Activated naive CD4-positive, alpha-beta T cell treated with anti-CD3 and anti-CD28 coated beads, Interleukin-2, amount 10 ng/mL, durations not matched to agents 7 days and 5 days (primary cell): ENCODE results near the gene INF2.

Experiments
- CTCF ChIA-PET: fragments of 350-600 bp; sonication (Branson Sonifier 250); formaldehyde crosslinking; loops from one replicate; lab custom pipeline; 2021; ENCODE audit warnings: antibody characterized with exemption; lab: Charles Lee
- DNase-seq: peaks from one replicate; pipeline ENCODE4 v3.0.0-alpha.2; 2020
- H3K27ac Mint-ChIP-seq: one replicate; pipeline ENCODE4 v1.8.0; 2021; ENCODE audit warnings: mild to moderate bottlenecking, moderate library complexity, mixed read lengths
- H3K27me3 Mint-ChIP-seq: one replicate; pipeline ENCODE4 v1.8.0; 2021; ENCODE audit warnings: mild to moderate bottlenecking, mixed read lengths
- H3K36me3 Mint-ChIP-seq: one replicate; pipeline ENCODE4 v1.8.0; 2021; ENCODE audit warnings: mixed read lengths
- H3K4me1 Mint-ChIP-seq: one replicate; pipeline ENCODE4 v1.8.0; 2021; ENCODE audit warnings: mixed read lengths
- H3K4me3 Mint-ChIP-seq: one replicate; pipeline ENCODE4 v1.8.0; 2021; ENCODE audit warnings: mild to moderate bottlenecking, moderate library complexity, mixed read lengths
- H3K9me3 Mint-ChIP-seq: one replicate; pipeline ENCODE4 v1.8.0; 2021; ENCODE audit warnings: mixed read lengths

INF2 gene

GRCh38 chr14:104689109-104689880 lies at the start of gene INF2:
Gene INF2, plus strand, starts transcription at chr14:104689618. Its CDS starts 11,748 bp downstream, at chr14:104701366.
- Mint-ChIP-seq H3K4me1 (peaks cover 75% of the 10 kb centered on the region), H3K27me3 (peaks cover 25% of the 10 kb centered on the region), H3K36me3 (peaks cover 13% of the 10 kb centered on the region), H3K9me3 (no peaks in the 10 kb centered on the region), H3K27ac (peak within 1 kb of the TSS; percentile 24), H3K4me3 (peak within 1 kb of the TSS; percentile 84)
- peak; percentile 71 for DNase-seq
- CTCF ChIA-PET, result interaction anchor here (1.2 kb wide), 1 partner anchor 22 kb away, joined by 3 read pairs; no protein-coding TSS in a partner anchor

- CTCF ChIA-PET, result no interaction called here
Observed at GRCh38 chr14:104639885-104640548, 49.4 kb upstream of the INF2 start.

GRCh38 chr14:104640681-104641080 lies 48.7 kb upstream of the INF2 start:
- peaks cover 5% of the 10 kb centered on the region for H3K9me3 Mint-ChIP-seq
- CTCF ChIA-PET, result no interaction called here
- H3K4me1 Mint-ChIP-seq, result peaks cover 4% of the 10 kb centered on the region
- H3K27ac Mint-ChIP-seq, result no peak overlapping the region
- no peak overlapping the region for H3K4me3 Mint-ChIP-seq
- DNase-seq, result no peak
- H3K36me3 Mint-ChIP-seq, result no peaks in the 10 kb centered on the region
- peaks cover 30% of the 10 kb centered on the region for H3K27me3 Mint-ChIP-seq

More at GRCh38 chr14:104639885-104640548, 49.4 kb upstream of the INF2 start:
- Mint-ChIP-seq H3K27me3 (peaks cover 30% of the 10 kb centered on the region), H3K36me3 (no peaks in the 10 kb centered on the region), H3K4me1 (peaks cover 4% of the 10 kb centered on the region), H3K27ac (no peak overlapping the region), H3K4me3 (no peak overlapping the region), H3K9me3 (peaks cover under 1% of the 10 kb centered on the region)
- DNase-seq, result peak; percentile 64

- no peak overlapping the region for H3K4me3 Mint-ChIP-seq
- H3K9me3 Mint-ChIP-seq, result peaks cover 5% of the 10 kb centered on the region
- CTCF ChIA-PET, result no interaction called here
- peaks cover 4% of the 10 kb centered on the region for H3K4me1 Mint-ChIP-seq
- H3K27me3 Mint-ChIP-seq, result peaks cover 34% of the 10 kb centered on the region
- no peaks in the 10 kb centered on the region for H3K36me3 Mint-ChIP-seq
- no peak overlapping the region for H3K27ac Mint-ChIP-seq
- no peak for DNase-seq
Observed at GRCh38 chr14:104641753-104642539, 47.5 kb upstream of the INF2 start.

- Mint-ChIP-seq H3K27ac (no peak overlapping the region), H3K9me3 (peaks cover 5% of the 10 kb centered on the region), H3K4me1 (peaks cover 4% of the 10 kb centered on the region), H3K36me3 (no peaks in the 10 kb centered on the region), H3K27me3 (peaks cover 34% of the 10 kb centered on the region), H3K4me3 (no peak overlapping the region)
- CTCF ChIA-PET, result no interaction called here
- no peak for DNase-seq
Observed at GRCh38 chr14:104642540-104642868, 46.9 kb upstream of the INF2 start.

- peaks cover 4% of the 10 kb centered on the region for H3K4me1 Mint-ChIP-seq
- peaks cover 5% of the 10 kb centered on the region for H3K9me3 Mint-ChIP-seq
- no peak for DNase-seq
- no peak overlapping the region for H3K4me3 Mint-ChIP-seq
- H3K27me3 Mint-ChIP-seq, result peaks cover 34% of the 10 kb centered on the region
- CTCF ChIA-PET, result no interaction called here
- H3K27ac Mint-ChIP-seq, result no peak overlapping the region
- no peaks in the 10 kb centered on the region for H3K36me3 Mint-ChIP-seq
Observed at GRCh38 chr14:104643306-104643705, 46.1 kb upstream of the INF2 start.

- Mint-ChIP-seq H3K36me3 (no peaks in the 10 kb centered on the region), H3K27ac (no peak overlapping the region)
- CTCF ChIA-PET, result no interaction called here
Observed at GRCh38 chr14:104644091-104644635, 45.3 kb upstream of the INF2 start.

GRCh38 chr14:104644656-104645378 lies 44.6 kb upstream of the INF2 start:
- no peaks in the 10 kb centered on the region for H3K36me3 Mint-ChIP-seq
- CTCF ChIA-PET, result no interaction called here
- H3K4me1 Mint-ChIP-seq, result peaks cover 4% of the 10 kb centered on the region
- peaks cover 35% of the 10 kb centered on the region for H3K27me3 Mint-ChIP-seq
- peaks cover 5% of the 10 kb centered on the region for H3K9me3 Mint-ChIP-seq
- no peak overlapping the region for H3K27ac Mint-ChIP-seq
- DNase-seq, result no peak
- H3K4me3 Mint-ChIP-seq, result no peak overlapping the region

More at GRCh38 chr14:104644091-104644635, 45.3 kb upstream of the INF2 start:
- H3K9me3 Mint-ChIP-seq, result peaks cover 5% of the 10 kb centered on the region
- no peak overlapping the region for H3K4me3 Mint-ChIP-seq
- DNase-seq, result no peak
- peaks cover 4% of the 10 kb centered on the region for H3K4me1 Mint-ChIP-seq
- peaks cover 34% of the 10 kb centered on the region for H3K27me3 Mint-ChIP-seq

GRCh38 chr14:104647467-104648043 lies 41.9 kb upstream of the INF2 start:
- peaks cover 10% of the 10 kb centered on the region for H3K9me3 Mint-ChIP-seq
- H3K4me3 Mint-ChIP-seq, result no peak overlapping the region
- H3K36me3 Mint-ChIP-seq, result peaks cover under 1% of the 10 kb centered on the region
- H3K27ac Mint-ChIP-seq, result no peak overlapping the region
- H3K4me1 Mint-ChIP-seq, result no peaks in the 10 kb centered on the region
- peaks cover 36% of the 10 kb centered on the region for H3K27me3 Mint-ChIP-seq
- CTCF ChIA-PET, result no interaction called here
- DNase-seq, result no peak

- Mint-ChIP-seq H3K27me3 (peaks cover 33% of the 10 kb centered on the region), H3K27ac (no peak overlapping the region), H3K4me1 (no peaks in the 10 kb centered on the region), H3K36me3 (peaks cover 4% of the 10 kb centered on the region), H3K9me3 (peaks cover 18% of the 10 kb centered on the region), H3K4me3 (no peak overlapping the region)
- DNase-seq, result peak; percentile 75
- CTCF ChIA-PET, result interaction anchor here (2.1 kb wide), 1 partner anchor 59 kb away, joined by 7 read pairs; no protein-coding TSS in a partner anchor
Observed at GRCh38 chr14:104650057-104650980, 39.1 kb upstream of the INF2 start.

GRCh38 chr14:104650981-104651875 lies 38.2 kb upstream of the INF2 start:
- Mint-ChIP-seq H3K27me3 (peaks cover 39% of the 10 kb centered on the region), H3K9me3 (peaks cover 18% of the 10 kb centered on the region)

More at GRCh38 chr14:104650981-104651875, 38.2 kb upstream of the INF2 start:
- H3K4me1 Mint-ChIP-seq, result no peaks in the 10 kb centered on the region
- H3K27ac Mint-ChIP-seq, result no peak overlapping the region
- H3K4me3 Mint-ChIP-seq, result no peak overlapping the region
- peaks cover 4% of the 10 kb centered on the region for H3K36me3 Mint-ChIP-seq
- no peak for DNase-seq
- CTCF ChIA-PET, result interaction anchor here (0.9 to 2.1 kb wide), 3 partner anchors 9 to 58 kb away, joined by 3 to 7 read pairs (median 3); no protein-coding TSS in a partner anchor
